Activated CD4-positive, alpha-beta T cell treated with anti-CD3 and anti-CD28 coated beads, Interleukin-2, amount 50 U/mL, for 4 hours (primary cell): ENCODE data around the gene ELP5.
A peak's percentile ranks its signal among the peaks of the same experiment; 100 is the strongest.
"Not testable (repeated sequence)": the region's sequence is repeated elsewhere in the genome, so short reads cannot be mapped to it uniquely, and the experiment has no call there.

Experiments used
- DNase-seq, 2 experiments: peaks; one replicate each; pipeline ENCODE4 v3.0.0-alpha.2; 2020

Gene ELP5

GRCh38 chr17:7237761-7238419 lies 14.1 kb upstream of the ELP5 start:
- DNase-seq = peak; percentile 81 to 85

GRCh38 chr17:7238420-7239090 lies 13.5 kb upstream of the ELP5 start:
- no peak for DNase-seq

- peak; percentile 96 to 97 for DNase-seq
These were observed 12.7 kb upstream of the ELP5 start, which contains the start of gene PHF23 for GRCh38 chr17:7239091-7240027. Gene PHF23, minus strand, starts transcription at chr17:7239457. Its CDS starts 178 bp downstream, at chr17:7239279.

DNA sequence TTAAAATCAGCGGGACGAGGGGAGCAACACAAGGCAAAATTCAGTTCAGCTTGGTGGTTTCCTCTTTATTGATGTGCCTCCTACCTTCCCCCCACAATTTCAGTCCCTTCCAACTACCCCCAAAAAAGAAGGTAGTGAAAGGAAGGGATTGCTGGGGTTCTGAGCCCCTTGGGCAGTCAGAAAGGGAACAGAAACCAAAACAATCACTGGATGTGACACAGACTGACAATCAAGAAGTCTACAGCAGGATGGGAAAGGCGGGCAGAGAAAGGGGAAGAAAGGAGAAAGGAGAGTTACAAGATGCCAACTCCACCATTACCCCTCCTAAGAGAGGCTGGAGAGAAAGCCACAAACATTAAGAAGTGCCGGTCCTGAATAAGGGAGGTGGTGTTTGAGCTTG lies 11.6 kb upstream of the ELP5 start:
- DNase-seq = no peak

DNA sequence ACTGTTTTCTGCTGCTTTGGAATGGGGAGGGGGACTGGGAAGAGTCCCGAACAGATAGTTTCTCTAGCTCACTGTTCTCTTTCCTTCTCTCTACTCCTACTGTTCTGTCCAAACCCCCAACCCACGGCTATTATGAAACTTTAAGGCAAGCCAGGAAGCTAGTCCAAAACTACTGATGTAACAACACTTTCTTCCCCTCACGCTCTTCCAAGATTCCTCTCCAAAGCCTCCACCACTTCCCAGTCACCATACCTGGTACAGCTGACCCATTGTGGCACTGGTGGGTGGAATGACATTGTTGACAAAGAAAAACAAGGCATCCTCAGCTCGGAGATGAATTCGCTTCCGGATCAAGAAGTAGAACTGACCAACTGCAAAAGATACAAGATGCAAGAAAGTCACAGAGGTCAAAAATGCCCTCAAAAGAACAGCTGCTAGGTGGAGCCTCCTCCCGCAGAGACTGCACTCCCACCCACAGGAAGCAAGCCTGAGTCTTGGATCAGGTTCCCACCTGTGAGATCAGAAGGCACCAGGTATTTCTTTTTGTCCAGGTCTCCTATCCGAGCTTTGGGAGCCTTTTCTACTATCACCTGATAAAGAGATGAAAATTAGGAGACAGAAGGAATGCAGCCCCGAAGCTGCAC lies 10.8 kb upstream of the ELP5 start:
- no peak for DNase-seq

DNA sequence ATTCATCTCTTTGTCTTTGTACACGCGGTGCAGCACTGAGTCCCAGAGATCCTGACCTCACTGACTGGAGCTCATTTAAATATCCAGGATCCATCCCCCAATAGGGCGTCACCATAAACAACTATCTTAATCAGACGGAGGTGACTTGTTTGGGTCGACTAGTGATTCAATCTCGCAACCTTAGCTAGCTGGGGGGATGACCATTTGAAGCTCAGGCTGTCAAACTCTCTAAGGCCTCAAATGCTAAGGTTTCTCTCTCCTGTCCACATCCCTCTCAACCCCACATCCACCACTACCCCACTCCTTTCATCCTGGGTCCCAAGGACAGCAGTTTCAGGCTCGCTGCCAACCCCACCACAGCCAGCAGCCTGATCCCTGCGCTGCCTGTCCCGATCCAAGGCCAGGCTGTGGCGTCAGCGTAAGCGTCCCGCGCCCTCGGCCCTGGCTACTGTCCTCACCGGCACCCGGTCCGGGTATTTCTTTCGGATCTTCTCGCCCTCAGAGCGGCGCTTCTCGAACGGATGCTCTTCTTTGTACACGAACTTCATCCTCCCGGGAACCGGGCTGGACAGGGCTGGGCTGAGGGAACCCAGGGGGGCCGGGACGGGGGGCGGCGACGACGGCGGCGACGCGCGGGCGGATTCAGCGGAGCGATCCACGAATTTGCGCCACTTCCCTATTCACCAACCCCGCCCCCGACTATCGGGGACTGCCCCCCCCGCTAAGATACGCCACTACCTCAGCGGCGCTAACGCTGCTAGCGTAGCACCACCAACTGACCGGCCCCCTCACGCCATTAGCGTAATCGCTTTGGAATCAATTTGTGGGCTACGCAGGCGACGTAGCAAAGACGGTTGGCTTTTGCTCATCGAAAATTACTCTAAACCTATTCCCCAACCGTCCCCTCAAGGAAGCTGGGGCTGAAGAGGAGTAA lies 10.0 kb upstream of the ELP5 start, which contains the start of gene GABARAP:
TSS of gene GABARAP (minus strand) at position 667 of the 934 bp plus-strand sequence. CDS start at position 548, 119 bp downstream.
- peak; percentile 90 to 93 for DNase-seq

DNA sequence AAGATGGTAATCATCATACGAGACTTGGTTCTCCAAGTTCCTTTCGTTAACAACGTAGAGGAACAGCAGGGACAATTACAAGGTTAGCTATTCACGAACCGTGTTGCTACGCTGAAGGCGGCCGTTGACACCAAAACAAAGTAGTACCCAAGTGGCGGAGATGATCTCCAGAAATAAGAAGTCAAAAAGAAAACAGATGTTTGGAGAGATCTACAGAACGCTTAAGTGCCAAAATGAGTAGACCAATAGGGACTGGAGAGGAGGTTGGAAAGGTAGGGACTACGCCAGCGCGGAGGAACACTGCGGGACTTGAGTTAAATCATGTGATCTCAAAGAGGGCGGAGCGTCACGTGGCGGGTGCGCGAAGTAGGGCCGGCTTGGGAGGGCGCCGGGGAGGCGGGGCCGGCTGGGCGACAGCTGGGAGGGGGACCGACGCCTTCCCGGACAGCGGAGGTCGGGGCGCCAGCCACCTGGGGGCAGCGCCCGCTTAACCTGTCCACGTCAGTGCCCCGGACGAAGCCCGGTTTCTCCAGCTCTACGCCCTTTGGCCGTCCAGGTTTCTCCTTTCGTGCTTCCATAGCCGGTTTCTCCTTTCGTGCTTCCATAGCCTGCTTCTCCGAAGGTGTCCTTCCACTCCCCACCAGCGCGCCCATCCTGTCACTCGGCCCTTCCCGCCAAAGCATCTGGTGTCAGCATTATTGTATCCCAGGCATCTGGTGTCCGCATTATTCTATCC lies 9.1 kb upstream of the ELP5 start:
- DNase-seq = peak; percentile 90

GRCh38 chr17:7243453-7243729 lies 8.6 kb upstream of the ELP5 start:
- no peak for DNase-seq

GRCh38 chr17:7243838-7244237 lies 8.2 kb upstream of the ELP5 start:
- not testable (repeated sequence) for DNase-seq

DNA sequence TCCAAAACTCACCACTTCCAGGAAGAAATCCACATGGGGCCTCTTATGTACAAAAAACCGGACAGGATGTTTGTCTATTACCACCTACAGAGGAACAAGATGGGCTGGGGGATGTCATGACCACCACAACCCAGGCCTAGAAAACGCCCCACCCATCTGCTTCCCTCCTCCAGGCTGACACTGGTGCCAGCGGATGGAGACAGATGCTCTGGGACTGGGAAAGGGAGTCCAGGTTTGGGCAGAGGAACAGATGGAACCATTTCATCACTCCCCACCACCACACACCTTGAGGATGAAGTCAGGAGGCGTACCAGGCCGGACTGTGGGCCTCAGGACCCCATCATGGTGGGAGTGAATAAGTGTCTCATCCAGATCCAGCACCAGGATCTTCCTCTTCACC lies 5.2 kb upstream of the ELP5 start:
- DNase-seq = no peak

- no peak for DNase-seq
These were observed 3.2 kb upstream of the ELP5 start for GRCh38 chr17:7248796-7249195.

- no peak for DNase-seq
These were observed 2.8 kb upstream of the ELP5 start for GRCh38 chr17:7249214-7249613.

DNA sequence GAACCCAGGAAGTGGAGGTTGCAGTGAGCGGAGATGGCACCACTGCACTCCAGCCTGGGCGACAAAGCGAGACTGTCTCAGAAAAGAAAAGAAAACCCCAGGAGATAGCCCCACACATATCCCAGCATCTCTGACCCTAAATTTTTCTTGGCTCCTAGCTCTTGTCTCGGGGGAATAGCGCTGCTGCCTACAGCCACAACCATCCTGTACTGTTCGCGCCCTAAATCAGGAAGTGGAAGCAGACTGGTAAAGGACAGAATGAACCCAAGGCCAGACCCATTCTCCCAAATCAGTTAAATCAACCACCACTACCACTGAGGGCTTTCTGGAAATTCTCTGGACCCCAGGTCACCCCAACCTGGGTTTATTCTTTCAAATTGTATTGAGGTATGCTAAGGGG lies 2.2 kb upstream of the ELP5 start:
- no peak for DNase-seq

DNA sequence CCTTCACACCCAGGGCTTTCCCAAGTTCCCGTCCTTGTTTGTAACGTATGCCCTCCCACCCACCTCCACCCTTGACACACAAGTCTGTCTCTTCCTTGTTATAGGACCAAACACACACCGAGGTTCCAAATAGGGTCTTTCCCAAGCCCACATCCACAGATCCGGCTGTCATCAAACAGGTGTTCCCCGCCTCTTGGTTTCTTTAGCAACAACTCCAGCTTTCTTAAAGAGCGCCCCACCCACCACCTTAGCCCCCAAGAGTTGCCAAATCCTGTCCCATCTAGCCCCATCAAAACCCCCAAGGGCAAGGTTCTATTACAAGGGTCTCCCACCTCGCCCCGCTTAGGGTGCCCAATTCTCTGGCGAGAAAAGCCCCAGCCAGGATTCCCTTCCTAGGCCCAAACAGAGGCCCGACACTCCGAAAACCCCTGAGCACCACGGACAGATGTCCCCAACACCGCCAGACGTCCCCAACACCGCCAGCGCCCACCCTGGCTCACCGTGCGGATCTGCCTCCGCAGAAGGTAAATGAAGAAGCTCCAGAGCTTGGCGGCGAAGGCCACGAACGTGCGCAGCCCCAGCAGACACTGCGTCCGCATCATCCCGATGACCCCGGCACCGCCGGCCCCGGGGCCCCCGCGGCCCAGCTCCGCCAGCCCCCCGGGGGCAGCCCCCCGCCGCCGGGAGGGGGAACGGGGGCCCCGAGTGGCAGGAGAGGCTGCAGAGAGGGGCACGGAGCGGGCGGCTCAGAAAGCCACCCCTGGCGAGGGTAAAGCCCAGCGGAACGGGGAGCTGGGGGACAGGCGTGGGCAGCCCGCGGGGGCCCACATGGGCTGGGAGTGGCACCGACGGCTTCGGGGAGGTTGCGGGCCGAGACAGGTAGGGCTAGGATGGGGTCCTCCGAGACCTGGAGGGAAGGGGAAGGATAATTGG lies 1.1 kb upstream of the ELP5 start:
- DNase-seq = no peak

- DNase-seq = peak; percentile 97 to 98
These were observed 297 bp upstream of the ELP5 start, which contains the start of gene CTDNEP1 for GRCh38 chr17:7251661-7252175. Gene CTDNEP1, minus strand, starts transcription at chr17:7251734. Its CDS starts 438 bp downstream, at chr17:7251296.

DNA sequence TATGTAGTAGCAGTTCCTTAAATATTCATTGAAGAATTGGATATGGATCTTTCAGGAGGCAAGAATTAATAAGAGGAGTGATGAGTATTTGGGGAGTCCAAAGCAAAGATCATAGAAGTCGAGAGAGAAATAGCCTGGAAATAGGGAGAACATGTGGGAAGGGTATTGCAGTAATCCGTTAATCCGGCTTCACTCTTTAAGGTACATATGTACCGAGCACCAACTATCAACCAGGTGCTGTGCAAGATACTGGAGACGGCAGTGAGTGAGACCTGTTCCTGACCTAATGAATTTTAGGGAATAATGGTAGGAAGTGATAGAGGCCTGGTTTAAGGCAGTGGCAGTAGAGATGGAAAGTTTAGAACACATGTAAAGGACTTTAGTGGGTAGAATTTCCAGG lies 1.1 kb downstream of the ELP5 start:
- DNase-seq = no peak

- DNase-seq = no peak
These were observed 2.5 kb downstream of the ELP5 start for GRCh38 chr17:7254511-7254910.

DNA sequence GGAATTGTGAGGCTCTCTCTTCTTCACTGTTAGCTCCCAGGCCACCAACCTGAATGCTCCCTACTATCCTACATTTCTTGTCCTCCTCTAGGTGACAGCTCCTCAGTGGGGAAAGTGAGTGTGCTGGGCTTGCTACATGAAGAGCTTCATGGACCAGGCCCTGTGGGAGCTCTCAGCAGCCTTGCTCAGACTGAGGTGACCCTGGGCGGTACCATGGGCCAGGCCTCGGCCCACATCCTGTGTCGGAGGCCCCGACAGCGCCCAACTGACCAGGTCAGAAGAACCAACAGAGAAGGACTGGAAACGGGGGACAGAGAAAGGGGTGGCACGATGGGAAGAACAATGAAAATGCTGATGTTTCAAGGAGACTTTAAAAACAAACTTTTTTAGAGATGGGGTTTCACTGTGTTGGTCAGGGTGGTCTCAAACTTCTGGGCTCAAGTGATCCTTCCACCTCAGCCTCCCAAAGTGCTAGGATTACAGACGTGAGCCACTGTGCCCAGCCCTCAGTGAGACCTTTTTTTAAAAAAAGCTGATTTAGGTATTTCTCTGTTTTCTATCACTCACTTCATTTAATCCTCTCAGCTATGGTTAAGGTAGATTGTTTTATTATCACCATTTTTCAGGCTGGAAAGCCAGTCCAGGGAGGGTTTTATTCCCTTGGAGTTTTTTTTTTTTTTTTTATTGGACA lies 4.9 kb downstream of the ELP5 start:
- DNase-seq = no peak
